ENCODE data around the gene RGS7. TPM values are rescaled to one million over a fixed set of nuclear protein-coding genes. Genes with fewer than 3 reads are reported as not detected.

Gene RGS7
- total and polyA plus RNA-seq, 2 of the 4 experiments (the other 2 are of a cell fraction), result 0.58 to 0.72 TPM

DNA sequence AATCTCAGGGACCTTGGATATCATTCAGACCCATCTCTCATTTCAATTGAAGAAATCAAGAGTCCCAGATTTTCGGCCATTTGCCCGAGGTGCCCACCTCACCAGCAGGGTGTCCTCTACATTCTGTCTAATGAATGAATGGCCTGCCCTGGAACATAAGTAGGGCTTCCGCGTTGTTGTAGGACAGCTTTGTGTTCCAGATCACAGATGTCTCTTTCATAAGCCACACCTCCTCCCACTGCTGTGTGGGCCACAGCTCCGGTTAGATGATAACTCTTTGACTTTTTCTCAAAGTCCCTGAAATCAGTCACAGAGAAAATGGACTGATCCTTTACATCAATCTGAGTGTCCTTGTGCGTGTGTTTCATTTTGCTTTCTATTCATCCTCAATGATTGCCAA lies 144.4 kb downstream of the RGS7 start:
- Histone ChIP-seq H4K8ac (ENCODE audit: low read depth in 2 of 2, low read length in 2 of 2) (no peak overlapping the region), H2BK20ac (ENCODE audit: low read depth, low read length) (no peak overlapping the region), H3K4me1 (ENCODE audit: control insufficient read depth, insufficient read depth, low read length) (no peaks in the 10 kb centered on the region), H2AFZ (replicated peaks; ENCODE audit: low read length, poor library complexity) (no peak overlapping the region), H3K27me3 (ENCODE audit: control insufficient read depth, insufficient read depth, low read length) (no peaks in the 10 kb centered on the region), H2BK15ac (ENCODE audit: low read depth, low read length) (no peak overlapping the region), H3K14ac (replicated peaks; ENCODE audit: low read depth, low read length) (no peak overlapping the region), H3K9ac (ENCODE audit: low read depth, low read length) (no peak overlapping the region), H3K27ac (ENCODE audit: insufficient read depth, low read length) (no peak overlapping the region), H4K20me1 (ENCODE audit: insufficient read depth, low read length) (no peaks in the 10 kb centered on the region), H3K79me1 (ENCODE audit: low read depth in 1 of 2, low read length in 2 of 2) (no peaks in the 10 kb centered on the region), H4K91ac (ENCODE audit: insufficient read depth, low read depth, low read length) (no peak overlapping the region), H3K4me3 (ENCODE audit: insufficient read depth, low read depth, low read length) (no peak overlapping the region), H3K18ac (ENCODE audit: low read depth, low read length) (no peak overlapping the region), H2BK5ac (ENCODE audit: low read depth, low read length, poor library complexity, severe bottlenecking) (no peak overlapping the region), H3K36me3 (ENCODE audit: control insufficient read depth, insufficient read depth, low read length) (no peaks in the 10 kb centered on the region), H3K56ac (ENCODE audit: extremely low read depth, insufficient read depth, low read length) (no peak overlapping the region), H3K23ac (ENCODE audit: low read depth, low read length) (no peak overlapping the region), H2AK5ac (ENCODE audit: low read depth, low read length) (no peak overlapping the region), H3K4ac (ENCODE audit: low read depth, low read length) (no peak overlapping the region), H3K4me2 (ENCODE audit: low read depth, low read length) (no peak overlapping the region), H2AK9ac (replicated peaks; ENCODE audit: low read depth, low read length, poor library complexity) (no peak overlapping the region), H3K9me3 (ENCODE audit: control insufficient read depth, insufficient read depth, low read length) (peaks cover 9% of the 10 kb centered on the region; the same call in 1 of the 2 replicates), H2BK120ac (ENCODE audit: low read depth, low read length) (no peak overlapping the region), H4K5ac (ENCODE audit: low read depth, low read length) (no peak overlapping the region), H3K9me1 (ENCODE audit: insufficient read depth, low read length) (no peaks in the 10 kb centered on the region)
- no peak for TF ChIP-seq MXI1 (IDR thresholded peaks at IDR 0.05; ENCODE audit: borderline replicate concordance, low read depth, low read length)
- no peak for TF ChIP-seq RCOR1 (IDR thresholded peaks at IDR 0.05; ENCODE audit: insufficient replicate concordance, low read length)
- no peak for TF ChIP-seq NFE2L2 (IDR thresholded peaks at IDR 0.05; ENCODE audit: low read depth, low read length)
- POLR2A ChIA-PET (ENCODE audit: unreplicated experiment), result no interaction called here
- BruUV-seq (replicated peaks), result no TSS peak
- ATAC-seq (ENCODE audit: low read depth), result no peak
- in situ Hi-C loops (cut with MboI; ENCODE audit: low sequenced_read_pairs), result no loop called here
- dilution Hi-C loops (cut with HindIII; ENCODE audit: low sequenced_read_pairs, unreplicated experiment), result no loop called here
- DNase-seq, result no peak
- intact Hi-C loops (cut with micrococcal nuclease), result no loop called here
- WGBS, 2 experiments (ENCODE audit: extremely low coverage in 2 of 2, insufficient read length in 1 of 2), result no CpG with 5 or more reads among the region's 6 CpGs
- CTCF ChIA-PET, result interaction anchor here (0.5 kb wide), 1 partner anchor 143 kb away, joined by 4 read pairs; no protein-coding TSS in a partner anchor

All from IMR-90 (cell line).